C1 segment of cervical spinal cord (tissue), 14 donors: ENCODE measurements around the gene OMA1.
A peak's percentile ranks its signal among the peaks of the same experiment; 100 is the strongest.
"Not testable (repeated sequence)": the region's sequence is repeated elsewhere in the genome, so short reads cannot be mapped to it uniquely, and the experiment has no call there.

Experiments
- DNase-seq, 14 donors: peaks; one replicate each; lab custom pipeline; 2025; lab: John Stamatoyannopoulos, UW

OMA1 gene

DNA sequence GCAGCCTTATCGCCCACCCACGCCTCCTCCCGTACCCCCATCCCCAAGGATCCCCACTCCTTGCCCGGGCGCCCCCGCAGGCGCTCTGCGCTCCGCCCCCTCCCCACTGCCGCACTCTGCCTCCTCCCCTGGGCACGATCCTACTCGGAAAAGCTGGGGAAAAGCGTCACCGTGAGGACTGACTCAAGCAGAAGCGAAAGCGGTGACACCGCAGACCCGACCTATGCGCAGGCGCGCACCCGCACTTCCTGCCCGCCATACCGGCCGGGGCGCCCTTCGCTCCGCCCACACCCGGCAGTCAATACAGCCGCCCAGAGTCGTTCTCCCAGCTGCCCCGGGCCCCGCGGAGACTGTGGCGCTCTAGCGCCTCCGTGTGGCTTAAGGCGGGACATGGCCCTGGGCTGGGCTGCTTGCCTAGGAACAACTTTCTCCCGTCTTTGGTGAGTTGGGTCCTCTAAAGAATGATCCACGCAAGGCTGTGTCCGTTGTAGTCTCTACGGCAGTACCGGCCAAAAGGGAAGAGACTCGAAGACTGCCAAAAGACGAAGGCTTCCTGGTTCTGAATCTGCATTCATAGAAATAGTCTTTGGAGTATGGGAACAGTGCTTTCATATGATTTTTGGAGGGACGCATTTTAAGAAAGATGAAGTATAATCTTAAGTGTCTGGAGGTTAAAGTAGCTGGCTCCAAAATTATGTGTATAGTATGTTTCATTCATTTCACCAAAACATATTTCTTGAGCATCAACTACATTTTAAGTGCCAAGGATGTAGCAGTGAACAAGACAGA, at the start of gene OMA1:
TSS of gene OMA1 (minus strand) at position 207 of the 789 bp plus-strand sequence. CDS start 7,432 bp downstream, outside the sequence.
- peak; percentile 49 to 97 (median 92) for DNase-seq

DNA sequence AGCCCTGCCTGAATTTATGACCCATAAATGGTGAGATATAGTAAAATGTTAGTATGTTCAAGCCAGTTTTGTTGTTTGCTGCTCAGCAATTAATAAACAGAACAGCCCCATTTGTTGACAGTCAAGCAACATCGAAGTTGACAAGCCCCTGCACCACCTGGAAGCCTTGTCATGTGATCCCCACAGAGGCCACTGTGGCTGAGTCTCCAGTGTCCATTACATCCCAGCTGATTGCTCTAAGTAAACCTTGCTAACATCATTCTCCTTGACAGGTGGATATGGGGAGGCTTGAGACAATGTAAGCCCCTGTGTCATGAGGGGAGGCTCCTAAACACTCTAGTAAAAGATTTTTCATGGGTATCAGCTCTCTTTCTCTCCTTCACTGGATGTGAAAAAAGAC, 48.0 kb upstream of the OMA1 start:
- no peak for DNase-seq

DNA sequence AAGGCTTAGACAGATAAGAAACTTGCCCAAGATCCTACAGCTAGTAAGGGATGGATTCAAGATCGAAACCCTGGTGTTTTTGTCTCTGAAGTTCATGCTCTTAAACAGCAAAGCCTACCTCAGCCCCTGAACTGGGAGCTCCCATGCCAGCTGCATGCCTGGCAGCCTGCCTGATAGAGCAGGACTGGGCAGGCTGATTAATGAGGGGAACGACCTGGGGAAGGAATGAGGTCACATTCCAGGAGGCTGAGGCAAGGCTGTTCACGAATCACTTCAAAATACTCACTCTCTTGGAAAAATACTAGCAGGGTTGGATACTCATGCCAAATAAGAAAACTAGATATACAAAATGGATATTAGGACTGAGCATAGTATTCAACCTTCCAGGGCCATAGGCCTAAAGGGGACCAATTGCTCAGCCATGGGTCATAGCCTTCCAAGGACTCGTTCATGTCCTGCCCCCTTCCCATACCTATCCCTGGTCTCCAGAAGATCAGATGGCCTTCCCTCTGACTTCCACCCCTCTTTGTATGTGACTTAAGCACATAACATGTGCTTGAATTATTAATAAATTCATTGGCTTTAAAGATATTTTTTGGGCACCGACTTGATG, 46.1 kb upstream of the OMA1 start:
- DNase-seq: peak in 1 of 14 donors; percentile 9

DNA sequence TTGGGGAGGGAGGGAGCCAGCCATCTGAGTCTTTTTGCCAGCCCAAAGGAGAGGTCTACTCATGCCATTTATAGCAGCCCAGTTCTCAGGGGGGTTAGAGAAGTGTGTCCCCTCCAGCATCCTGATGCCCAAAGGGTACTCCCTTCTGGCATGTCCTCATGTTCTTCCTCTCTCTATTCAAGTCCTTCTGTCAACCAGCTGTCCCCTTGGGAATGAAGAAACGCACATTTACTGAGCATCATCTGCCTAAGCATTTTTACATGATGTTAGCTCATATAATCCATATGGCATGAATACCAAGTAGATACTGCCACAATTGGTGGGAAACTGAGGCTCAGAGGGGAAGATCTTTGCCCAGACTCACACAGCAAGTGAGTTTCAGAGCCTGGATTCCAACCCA, 45.3 kb upstream of the OMA1 start:
- DNase-seq: no peak

DNA sequence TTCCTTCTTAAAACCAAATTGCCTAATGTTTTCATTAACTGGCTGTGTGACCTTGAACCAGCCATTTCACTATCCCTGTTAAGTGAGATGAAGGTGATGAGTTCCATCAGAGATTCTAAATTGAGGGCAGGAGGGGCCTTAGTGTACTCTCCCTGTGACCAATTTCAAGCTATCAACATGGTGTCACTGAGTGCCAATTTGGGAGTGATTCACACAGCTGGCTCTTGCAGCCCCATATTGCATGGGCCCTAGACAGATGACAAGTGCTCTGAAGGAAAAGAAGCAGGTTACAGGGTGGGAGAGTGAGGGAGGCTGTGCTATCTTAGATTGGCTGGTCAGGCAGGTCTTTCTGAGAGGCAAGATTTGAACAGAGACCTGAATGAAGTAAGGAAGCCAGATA, 43.5 kb upstream of the OMA1 start:
- no peak for DNase-seq

DNA sequence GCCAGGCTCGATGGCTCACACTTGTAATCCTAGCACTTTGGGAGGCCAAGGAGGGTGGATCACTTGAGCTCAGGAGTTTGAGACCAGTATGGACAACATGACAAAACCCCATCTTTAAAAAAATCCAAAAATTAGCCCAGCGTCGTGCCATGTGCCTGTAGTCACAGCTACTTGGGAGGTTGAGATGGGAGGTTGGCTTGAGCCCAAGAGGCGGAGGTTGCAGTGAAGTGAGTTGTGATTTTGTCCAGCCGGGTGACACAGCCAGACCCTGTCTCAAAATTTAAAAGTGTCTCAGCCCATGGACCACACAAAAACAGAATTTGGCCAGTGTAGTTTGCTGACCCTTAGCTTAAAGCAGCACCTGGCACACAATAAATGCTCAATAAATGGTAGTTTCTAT, 41.9 kb upstream of the OMA1 start:
- no peak for DNase-seq

DNA sequence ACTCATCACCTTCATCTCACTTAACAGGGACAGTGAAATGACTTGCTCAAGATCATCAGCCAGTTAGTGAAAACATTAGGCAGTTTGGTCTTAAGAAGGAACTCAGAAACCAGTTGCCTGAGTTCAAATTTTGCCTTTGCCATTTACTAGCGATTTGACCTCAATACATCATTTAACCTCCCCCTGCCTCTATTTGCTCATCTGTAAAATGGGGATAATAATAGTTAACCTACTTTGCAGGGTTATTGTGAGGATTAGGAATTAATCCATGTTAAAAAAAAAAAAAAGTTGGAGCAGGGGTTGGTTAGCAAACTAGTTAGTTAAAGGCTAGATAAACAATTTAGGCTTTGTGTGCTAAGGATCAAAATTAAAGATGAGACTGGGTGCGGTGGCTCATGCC, 41.1 kb upstream of the OMA1 start:
- DNase-seq: no peak

DNA sequence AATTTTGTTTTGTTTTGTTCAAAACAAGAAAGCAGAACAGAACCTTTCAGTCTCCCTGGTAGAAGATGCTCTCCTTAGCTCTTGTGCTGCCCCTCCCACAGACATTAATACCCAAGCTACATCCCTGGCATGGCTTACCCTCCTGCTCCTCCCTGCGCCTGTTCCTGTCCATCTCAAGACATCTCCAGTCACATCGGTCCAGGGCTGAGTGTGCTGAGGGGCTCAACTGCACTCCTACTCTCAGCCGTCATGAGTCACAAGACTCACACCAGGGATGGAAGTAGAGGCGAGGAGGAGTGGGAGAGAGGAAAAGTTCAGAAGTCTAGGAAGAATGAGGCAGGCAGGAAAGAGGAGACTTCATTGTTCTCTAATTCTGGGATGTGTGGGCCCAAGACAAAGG, 39.7 kb upstream of the OMA1 start:
- DNase-seq: no peak

DNA sequence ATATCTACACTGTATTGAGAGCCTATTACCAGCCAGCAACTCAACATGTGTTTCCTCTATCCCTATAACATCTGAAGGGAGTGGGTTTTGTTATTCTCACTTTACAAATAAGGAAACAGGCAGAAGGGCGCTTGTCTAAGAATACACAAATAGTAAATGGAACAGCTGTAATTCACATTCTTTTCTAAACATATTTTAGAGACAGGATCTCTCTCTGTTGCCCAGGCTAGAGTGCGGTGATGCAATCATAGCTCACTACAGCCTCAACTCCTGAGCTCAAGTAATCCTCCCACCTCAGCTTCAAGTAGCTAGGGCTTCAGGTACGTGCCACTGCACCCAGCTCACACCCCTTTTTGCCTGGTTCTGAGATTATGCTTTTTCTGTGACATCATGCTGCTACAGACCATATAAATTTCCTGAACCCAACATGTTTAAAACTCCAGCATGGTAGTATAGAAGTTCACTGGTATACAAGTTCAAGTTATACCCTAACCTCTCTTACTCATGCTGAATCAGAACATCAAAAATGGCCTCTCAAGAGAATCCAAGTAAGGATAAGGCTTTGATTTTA, 39.1 kb upstream of the OMA1 start:
- no peak for DNase-seq

DNA sequence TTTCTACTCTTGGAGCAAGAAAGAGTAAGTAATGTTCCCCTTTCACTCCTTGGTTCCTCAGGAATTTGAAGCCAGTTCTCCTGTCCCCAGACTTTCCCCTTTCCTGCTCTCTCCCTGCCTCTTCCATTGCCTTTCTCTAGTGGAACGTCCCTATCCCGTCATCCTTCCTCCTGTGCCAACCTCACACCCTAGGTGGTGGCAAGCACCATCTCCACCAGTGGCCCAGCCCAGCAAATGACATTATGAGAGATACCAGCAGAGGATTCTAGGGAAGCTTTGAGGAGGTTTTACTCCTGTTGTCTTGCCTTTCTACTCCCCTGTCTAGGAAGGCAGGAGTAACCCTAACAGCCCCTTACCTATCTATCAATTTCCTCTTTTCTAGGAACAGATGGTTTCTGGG, 38.6 kb upstream of the OMA1 start:
- DNase-seq: no peak

DNA sequence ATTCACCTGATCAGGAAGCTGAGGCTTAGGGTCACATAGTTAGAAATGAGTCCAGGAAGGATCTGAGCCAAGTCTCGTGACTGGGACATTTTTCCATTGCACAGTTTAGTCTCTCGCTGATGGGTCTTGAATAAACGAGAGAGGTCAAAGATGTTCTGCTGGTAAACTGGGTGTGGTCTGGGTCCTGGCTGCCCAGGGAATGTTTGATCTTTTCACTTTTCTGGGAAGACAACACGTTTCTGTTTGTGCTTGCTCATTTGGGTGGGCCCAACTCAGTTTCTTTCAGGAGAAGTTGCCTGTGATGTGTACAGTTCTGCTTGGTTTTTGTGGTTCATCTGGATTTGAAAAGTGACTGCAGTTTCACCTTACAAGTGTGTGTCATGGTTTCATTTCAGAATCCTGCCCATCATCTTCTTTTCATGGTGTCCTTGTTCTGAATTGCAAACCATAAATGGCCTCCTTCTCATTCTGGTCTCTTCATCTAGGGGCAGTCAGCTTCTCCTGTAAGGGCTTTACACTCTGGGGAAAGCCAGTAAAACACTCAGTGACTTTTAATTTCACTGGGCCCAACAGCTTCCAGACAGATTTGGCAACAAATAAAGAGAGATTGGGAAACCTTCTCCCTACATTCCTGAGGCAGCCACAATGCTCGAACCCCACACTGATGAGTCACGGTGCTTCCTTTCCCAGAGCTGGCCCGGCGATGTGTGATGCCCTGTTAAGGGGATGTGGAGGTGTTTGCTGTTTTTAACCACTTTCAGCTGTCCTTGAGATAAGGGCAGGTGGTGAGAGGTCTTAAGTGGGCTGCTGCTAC, 37.8 kb upstream of the OMA1 start:
- peak in 1 of 14 donors; percentile 33 for DNase-seq

DNA sequence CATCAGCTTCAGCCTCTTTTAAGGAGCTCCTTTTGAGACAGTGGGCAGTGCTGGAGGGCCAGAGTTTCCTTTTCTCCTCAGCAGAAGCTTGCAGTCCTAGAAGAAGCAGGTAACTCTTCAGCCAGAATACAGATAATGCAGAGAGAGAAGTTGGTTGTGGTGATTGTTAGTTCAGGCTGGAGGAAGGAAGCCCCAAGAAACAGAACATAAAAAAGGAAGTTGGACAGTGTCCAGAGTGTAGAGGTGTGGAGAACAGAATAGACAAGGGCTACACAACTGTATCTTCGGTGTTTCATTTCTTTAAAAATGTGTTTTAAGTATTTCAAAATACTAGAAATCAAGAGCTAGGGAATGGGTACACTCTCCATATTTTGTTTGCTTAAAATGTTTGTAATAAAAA, 37.0 kb upstream of the OMA1 start:
- DNase-seq: no peak

DNA sequence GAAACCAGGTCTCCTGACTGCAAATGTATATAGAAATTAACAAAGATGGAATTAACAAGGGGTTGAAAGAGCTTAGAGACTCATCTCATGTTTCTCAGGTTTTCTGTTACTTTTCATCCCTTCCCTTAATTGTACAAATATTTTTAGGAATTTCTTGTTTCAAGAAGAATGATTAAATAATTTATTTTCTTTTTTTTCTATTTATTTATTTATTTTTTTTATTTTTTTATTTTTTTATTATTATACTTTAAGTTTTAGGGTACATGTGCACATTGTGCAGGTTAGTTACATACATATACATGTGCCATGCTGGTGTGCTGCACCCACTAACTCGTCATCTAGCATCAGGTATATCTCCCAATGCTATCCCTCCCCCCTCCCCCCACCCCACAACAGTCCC, 35.6 kb upstream of the OMA1 start:
- not testable (repeated sequence) for DNase-seq

DNA sequence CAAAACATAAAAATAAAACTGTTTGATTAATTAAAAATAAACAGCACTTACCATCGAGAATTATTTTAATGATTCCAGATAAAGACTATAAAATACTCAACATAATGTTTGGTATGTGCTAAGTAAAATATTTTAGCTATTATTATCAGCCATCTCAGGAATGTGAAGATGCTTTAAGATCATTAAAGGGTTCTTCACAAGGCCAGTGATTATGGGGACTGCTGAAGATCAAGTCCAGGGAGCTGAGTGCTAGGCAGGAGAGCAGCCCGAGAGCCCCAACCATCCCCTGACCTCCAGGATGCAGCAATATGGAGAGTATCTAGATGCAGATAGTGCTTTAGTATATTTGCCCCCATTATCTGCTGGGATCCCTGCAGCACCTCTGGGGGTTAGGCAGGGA, 35.1 kb upstream of the OMA1 start:
- no peak for DNase-seq

DNA sequence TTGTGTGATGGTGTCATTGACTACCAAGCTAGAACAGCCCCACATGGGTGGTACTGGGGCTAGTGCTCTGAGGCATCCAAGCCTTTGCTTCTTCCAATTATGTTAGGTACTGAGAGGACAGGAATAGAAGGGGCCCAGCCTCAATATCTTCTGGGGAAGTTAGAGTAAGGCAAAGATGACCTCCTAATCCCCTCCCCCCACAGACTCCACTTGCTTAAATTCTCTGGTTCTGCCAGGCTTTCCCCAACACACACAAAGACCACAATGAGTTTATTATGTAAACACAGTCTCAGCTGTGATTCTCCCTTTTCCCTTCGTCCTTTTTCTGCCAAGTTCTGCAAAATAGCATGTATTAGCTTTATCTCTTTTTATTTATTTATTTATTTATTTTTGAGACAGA, 33.7 kb upstream of the OMA1 start:
- DNase-seq: peak in 4 of 14 donors; percentile 6 to 50 (median 20)

DNA sequence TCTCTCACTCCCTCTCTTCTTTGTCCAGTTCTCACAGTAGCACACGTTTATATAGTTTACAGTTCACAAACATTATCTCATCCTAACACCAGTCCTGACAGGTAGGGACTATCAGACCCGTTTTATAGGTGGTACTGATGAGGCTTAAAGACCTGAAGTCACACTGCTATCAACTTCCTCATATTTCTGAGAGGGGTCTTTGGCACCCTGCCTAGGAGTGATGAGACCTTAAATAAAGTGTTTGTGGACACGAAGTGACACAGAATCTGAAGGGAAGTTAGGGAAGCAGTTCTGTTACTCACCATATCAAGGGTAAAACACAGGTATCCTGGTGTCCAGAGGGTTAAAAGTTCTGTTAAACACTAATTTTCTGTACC, 31.1 kb upstream of the OMA1 start:
- DNase-seq: no peak

DNA sequence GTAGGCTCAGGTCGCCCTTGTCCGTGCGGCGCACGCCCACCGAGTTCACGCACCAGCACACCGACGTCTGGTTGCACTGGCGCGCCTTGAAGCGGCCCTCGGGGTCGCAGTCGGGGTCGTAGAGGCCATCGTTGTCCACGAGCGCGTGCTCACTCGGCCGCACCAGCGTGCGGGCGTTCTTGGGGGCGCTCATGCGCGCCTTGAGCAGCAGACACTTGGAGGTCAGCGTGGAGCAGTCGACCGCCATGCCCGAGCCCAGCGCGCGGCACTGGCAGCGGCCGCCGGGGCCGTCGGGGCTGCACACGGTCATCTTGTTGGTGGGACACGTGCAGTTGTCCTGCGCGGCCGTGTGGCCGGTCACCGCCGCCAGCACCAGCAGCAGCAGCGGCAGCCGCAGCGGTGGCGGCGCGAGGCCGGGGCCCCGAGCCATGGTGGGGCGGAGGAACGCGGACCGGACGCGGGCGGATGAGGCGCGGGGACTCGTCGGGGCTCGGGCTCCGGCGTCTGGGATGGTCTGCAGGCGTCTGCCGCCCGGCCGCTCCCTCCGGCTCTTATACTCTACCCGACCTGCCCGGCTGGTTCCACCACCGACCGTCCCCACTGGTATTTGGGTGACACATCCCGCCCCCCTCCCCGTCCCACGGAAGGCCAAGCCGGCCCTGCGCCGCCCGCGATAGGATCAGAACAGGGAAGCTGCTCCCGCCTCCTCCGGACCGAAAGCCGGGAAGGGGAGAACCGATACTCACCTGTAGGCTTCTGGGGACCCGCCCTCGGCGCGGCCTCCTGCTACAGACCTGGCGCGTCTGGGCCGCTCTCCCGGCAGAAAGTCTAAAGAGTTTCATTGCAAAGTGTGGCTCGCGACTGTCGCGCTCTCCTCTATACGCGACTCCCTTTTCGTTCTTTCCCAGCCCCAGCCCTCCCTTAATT, 30.5 kb upstream of the OMA1 start, which contains the start of gene TACSTD2:
TSS of gene TACSTD2 (minus strand) at position 526 of the 927 bp plus-strand sequence. CDS start at position 430, 96 bp downstream.
- no peak for DNase-seq

DNA sequence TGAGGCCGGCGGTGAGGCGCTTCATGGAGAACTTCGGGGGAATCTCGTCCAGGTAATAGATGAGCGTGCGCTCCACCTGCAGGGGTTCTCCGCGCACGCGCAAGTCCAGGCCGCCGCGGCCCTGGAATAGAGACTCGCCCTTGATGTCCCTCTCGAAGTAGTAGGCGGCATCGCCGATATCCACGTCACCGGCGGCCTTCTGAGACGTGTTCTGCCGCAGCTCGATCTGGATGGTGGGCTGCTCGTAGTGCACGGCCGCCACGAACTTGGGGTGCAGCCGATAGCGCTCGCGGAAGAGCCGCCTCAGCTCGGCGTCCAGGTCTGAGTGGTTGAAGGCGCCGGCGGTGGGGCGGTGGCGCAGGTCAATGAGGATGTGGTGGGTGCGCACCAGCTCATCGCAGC, 29.8 kb upstream of the OMA1 start:
- no peak for DNase-seq

DNA sequence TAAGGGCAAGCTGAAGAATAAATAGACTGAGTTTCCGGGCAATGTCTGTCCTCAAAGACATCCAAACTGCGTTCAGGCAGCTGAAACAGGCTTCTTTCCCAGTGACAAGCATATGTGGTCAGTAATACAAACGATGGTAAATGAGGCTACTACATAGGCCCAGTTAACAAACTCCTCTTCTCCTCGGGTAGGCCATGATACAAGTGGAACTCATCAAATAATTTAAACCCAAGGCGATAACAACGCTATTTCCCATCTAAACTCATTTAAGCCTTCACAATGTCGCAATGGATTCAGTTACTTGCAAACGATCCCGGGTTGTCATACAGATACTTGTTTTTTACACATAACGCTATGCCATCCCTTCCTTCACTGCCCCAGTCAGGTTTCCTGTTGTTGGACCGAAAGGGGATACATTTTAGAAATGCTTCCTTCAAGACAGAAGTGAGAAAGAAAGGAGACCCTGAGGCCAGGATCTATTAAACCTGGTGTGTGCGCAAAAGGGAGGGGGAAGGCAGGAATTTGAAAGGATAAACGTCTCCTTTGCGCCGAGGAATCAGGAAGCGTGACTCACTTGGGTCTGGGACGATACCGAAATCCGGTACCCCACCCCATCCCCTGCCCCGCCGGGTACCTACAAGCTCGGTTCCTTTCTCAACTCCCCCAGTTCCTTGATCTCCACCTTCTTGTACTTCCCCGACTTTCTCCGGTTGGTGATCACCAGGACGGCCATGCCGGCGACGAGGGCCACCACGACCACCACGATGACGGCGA, 29.2 kb upstream of the OMA1 start:
- DNase-seq: no peak

DNA sequence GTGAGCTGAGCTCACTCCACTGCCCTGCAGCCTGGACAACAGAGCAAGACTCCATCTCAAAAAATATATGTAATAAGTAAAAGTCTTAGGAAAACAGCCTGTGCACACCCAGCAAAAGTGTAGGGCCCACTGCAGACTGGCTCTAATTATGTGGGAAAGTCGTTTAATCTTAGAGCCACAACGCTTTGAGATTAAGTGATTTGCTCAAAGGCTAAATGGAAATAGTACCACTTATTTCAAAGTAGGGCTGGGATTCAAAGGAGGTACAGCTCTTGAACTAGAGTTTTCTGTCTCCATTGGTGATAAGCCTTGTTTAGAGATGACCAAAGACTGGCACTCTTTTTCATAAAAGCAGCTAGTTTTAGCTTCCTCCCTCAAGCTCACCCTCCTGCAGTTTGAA, 28.3 kb upstream of the OMA1 start:
- no peak for DNase-seq
